Activated CD8-positive, alpha-beta T cell treated with anti-CD3 and anti-CD28 coated beads for 36 hours (primary cell): Measurements from ENCODE around the gene MAPK12. TPM values are rescaled to one million over a fixed set of nuclear protein-coding genes. Genes with fewer than 3 reads are reported as not detected.

ENCODE experiments used
- ATAC-seq: fragments of 200-7000 bp; cut with Tn5 transposase; one replicate; pipeline ENCODE4 v1.10.0; 2021; ENCODE audit warnings: mild to moderate bottlenecking, moderate library complexity
- CTCF ChIA-PET: fragments of 350-600 bp; sonication (Branson Sonifier 250); formaldehyde crosslinking; loops from one replicate; lab custom pipeline; 2021; ENCODE audit warnings: antibody characterized with exemption; lab: Charles Lee
- POLR2A ChIA-PET: fragments of 350-600 bp; sonication (Branson Sonifier 250); formaldehyde crosslinking; loops from one replicate; lab custom pipeline; 2021; ENCODE audit warnings: antibody characterized with exemption; lab: Charles Lee
- DNase-seq: peaks from one replicate; pipeline ENCODE4 v3.0.0-alpha.2; 2020
- H3K27ac Mint-ChIP-seq: one replicate; pipeline ENCODE4 v1.8.0; 2021; ENCODE audit warnings: mild to moderate bottlenecking, mixed read lengths
- H3K27me3 Mint-ChIP-seq: one replicate; pipeline ENCODE4 v1.8.0; 2021; ENCODE audit warnings: mixed read lengths
- H3K36me3 Mint-ChIP-seq: one replicate; pipeline ENCODE4 v1.8.0; 2021; ENCODE audit warnings: low read depth, mixed read lengths
- H3K4me1 Mint-ChIP-seq: one replicate; pipeline ENCODE4 v1.8.0; 2021; ENCODE audit warnings: low read depth, mixed read lengths
- H3K4me3 Mint-ChIP-seq: one replicate; pipeline ENCODE4 v1.8.0; 2021; ENCODE audit warnings: mild to moderate bottlenecking, moderate library complexity, mixed read lengths
- H3K9me3 Mint-ChIP-seq: one replicate; pipeline ENCODE4 v1.8.0; 2021; ENCODE audit warnings: mixed read lengths
- CTCF ChIP-seq: fragments of 200-600 bp; IDR thresholded peaks from one replicate; pipeline ENCODE4 v1.8.0; 2022; ENCODE audit warnings: antibody characterized with exemption, mild to moderate bottlenecking
- intact Hi-C: fragments of 100-400 bp; cut with micrococcal nuclease; formaldehyde crosslinking; loops from one replicate; pipeline ENCODE4 v1.10.0; 2022
- total RNA-seq, 2 experiments: library from RNA; stranded (reverse); gene quantifications; one replicate each; pipeline ENCODE4 v1.2.3, GENCODE V29; 2021

The MAPK12 gene
- total RNA-seq, 2 experiments from 2014 or later, result 7.9 to 9.2 TPM

- no peak overlapping the region for H3K27ac Mint-ChIP-seq
- no peaks in the 10 kb centered on the region for H3K27me3 Mint-ChIP-seq
- intact Hi-C loops, result no loop called here
- peaks cover 18% of the 10 kb centered on the region for H3K36me3 Mint-ChIP-seq
- ChIA-PET POLR2A (interaction anchor here (1.1 to 2.0 kb wide), 3 partner anchors 57 to 69 kb away, joined by 3 to 8 read pairs (median 3); no protein-coding TSS in a partner anchor), CTCF (interaction anchor here (0.9 to 1.4 kb wide), 2 partner anchors 11 to 60 kb away, joined by 3 to 4 read pairs; no protein-coding TSS in a partner anchor)
- H3K9me3 Mint-ChIP-seq, result no peaks in the 10 kb centered on the region
- peak; percentile 62 for DNase-seq
- no peak for ATAC-seq
- H3K4me1 Mint-ChIP-seq, result peaks cover 21% of the 10 kb centered on the region
- H3K4me3 Mint-ChIP-seq, result no peak overlapping the region
- TF ChIP-seq CTCF, result no peak
Observed at GRCh38 chr22:50247748-50248147, 13.7 kb downstream of the MAPK12 start.

- POLR2A ChIA-PET, result interaction anchor here (1.1 to 2.0 kb wide), 4 partner anchors 16 to 279 kb away, joined by 3 to 8 read pairs (median 5); partner anchors contain the start of gene SCO2
- intact Hi-C loops, result no loop called here
- H3K4me3 Mint-ChIP-seq, result peak overlapping the region; percentile 85
- no peak overlapping the region for H3K27ac Mint-ChIP-seq
- no peaks in the 10 kb centered on the region for H3K27me3 Mint-ChIP-seq
- CTCF ChIA-PET, result interaction anchor here (0.9 to 1.5 kb wide), 3 partner anchors 10 to 81 kb away, joined by 3 to 4 read pairs (median 4); no protein-coding TSS in a partner anchor
- DNase-seq (no peak), ATAC-seq (no peak)
- no peaks in the 10 kb centered on the region for H3K9me3 Mint-ChIP-seq
- peak; percentile 21 for TF ChIP-seq CTCF
- peaks cover 21% of the 10 kb centered on the region for H3K36me3 Mint-ChIP-seq
- H3K4me1 Mint-ChIP-seq, result peaks cover 28% of the 10 kb centered on the region
Observed at GRCh38 chr22:50246242-50247175, 15.0 kb downstream of the MAPK12 start.

- H3K27ac Mint-ChIP-seq, result peak overlapping the region; percentile 99
- CTCF ChIA-PET, result interaction anchor here (1.5 kb wide), 1 partner anchor 82 kb away, joined by 4 read pairs; no protein-coding TSS in a partner anchor
- intact Hi-C loops, result no loop called here
- ATAC-seq, result no peak
- H3K4me3 Mint-ChIP-seq, result peak overlapping the region; percentile 85
- POLR2A ChIA-PET, result interaction anchor here (1.2 to 2.0 kb wide), 3 partner anchors 17 to 280 kb away, joined by 4 to 8 read pairs (median 6); partner anchors contain the start of gene SCO2
- no peak for TF ChIP-seq CTCF
- H3K9me3 Mint-ChIP-seq, result no peaks in the 10 kb centered on the region
- no peak for DNase-seq
- peaks cover 22% of the 10 kb centered on the region for H3K36me3 Mint-ChIP-seq
- H3K4me1 Mint-ChIP-seq, result peaks cover 31% of the 10 kb centered on the region
- H3K27me3 Mint-ChIP-seq, result no peaks in the 10 kb centered on the region
Observed at GRCh38 chr22:50245214-50246072, 16.0 kb downstream of the MAPK12 start.

- POLR2A ChIA-PET, result interaction anchor here (0.6 to 1.7 kb wide), 11 partner anchors 18 to 294 kb away, joined by 3 to 9 read pairs (median 4); no protein-coding TSS in a partner anchor
- peaks cover 24% of the 10 kb centered on the region for H3K4me1 Mint-ChIP-seq
- peaks cover 24% of the 10 kb centered on the region for H3K36me3 Mint-ChIP-seq
- DNase-seq (peak; percentile 96), ATAC-seq (peak; percentile 82)
- CTCF ChIA-PET, result interaction anchor here (0.8 to 2.6 kb wide), 9 partner anchors 11 to 376 kb away, joined by 3 to 9 read pairs (median 4); partner anchors contain the start of genes MLC1 and SCO2
- H3K27ac Mint-ChIP-seq, result peak within 1 kb of the TSS; percentile 99
- H3K9me3 Mint-ChIP-seq, result no peaks in the 10 kb centered on the region
- H3K4me3 Mint-ChIP-seq, result peak within 1 kb of the TSS; percentile 85
- H3K27me3 Mint-ChIP-seq, result no peaks in the 10 kb centered on the region
- intact Hi-C loops, result no loop called here
- TF ChIP-seq CTCF, result no peak
Observed at GRCh38 chr22:50244420-50245213, 16.9 kb downstream of the MAPK12 start, which contains the start of gene TUBGCP6. TSS of gene TUBGCP6 (minus strand) at chr22:50245023. CDS start at chr22:50244459, 564 bp downstream.
